ENCODE results near the gene GRIP1.

DNA sequence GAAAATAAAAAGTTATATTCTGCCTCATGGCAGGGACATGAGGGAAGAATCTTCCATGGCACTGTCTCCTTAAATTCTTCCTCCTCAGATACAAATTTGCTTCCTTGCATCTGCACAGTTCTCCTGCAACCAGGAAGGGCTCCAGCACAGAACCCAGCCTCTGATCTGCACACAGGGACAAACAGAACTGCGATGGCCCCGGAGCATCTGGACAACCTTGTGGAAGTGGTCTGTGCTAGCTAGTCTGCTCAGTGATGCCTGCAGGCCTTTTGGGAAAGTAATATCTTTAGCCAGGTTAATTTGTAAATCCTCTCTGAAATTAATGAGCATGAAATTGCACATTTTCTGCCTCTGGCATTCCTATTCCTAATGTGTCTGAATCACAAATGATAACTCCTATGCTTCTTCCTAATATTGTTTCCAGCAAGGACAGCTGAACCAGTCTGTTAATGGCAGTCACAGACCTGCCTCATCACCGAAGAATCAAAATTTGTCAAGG lies 74.8 kb downstream of the GRIP1 start:
- no peak for TF ChIP-seq CTCF (IDR thresholded peaks at IDR 0.05)
- TF ChIP-seq SP1 (CRISPR knock-in tag; conservative IDR thresholded peaks at IDR 0.05) = no peak
- no peak for TF ChIP-seq ATF2 (CRISPR knock-in tag; IDR thresholded peaks at IDR 0.05; ENCODE audit: borderline replicate concordance, low read depth)
- no peak for TF ChIP-seq CREM (CRISPR knock-in tag; IDR thresholded peaks at IDR 0.05)
- TF ChIP-seq CREB1 (CRISPR knock-in tag; IDR thresholded peaks at IDR 0.05) = no peak
- TF ChIP-seq MYBL2 (CRISPR knock-in tag; IDR thresholded peaks at IDR 0.05) = no peak
- no peak for TF ChIP-seq ZNF121 (CRISPR knock-in tag; IDR thresholded peaks at IDR 0.05)
- TF ChIP-seq TCF7 (CRISPR knock-in tag; IDR thresholded peaks at IDR 0.05; ENCODE audit: low read depth) = no peak
- no peak for TF ChIP-seq ESRRA (CRISPR knock-in tag; IDR thresholded peaks at IDR 0.05; ENCODE audit: borderline replicate concordance)
- TF ChIP-seq ZBTB21 (CRISPR knock-in tag; IDR thresholded peaks at IDR 0.05; ENCODE audit: borderline replicate concordance) = no peak
- no peak for TF ChIP-seq ZNF317 (CRISPR knock-in tag; IDR thresholded peaks at IDR 0.05; ENCODE audit: borderline replicate concordance, low read depth)
- TF ChIP-seq, protein P1, sequence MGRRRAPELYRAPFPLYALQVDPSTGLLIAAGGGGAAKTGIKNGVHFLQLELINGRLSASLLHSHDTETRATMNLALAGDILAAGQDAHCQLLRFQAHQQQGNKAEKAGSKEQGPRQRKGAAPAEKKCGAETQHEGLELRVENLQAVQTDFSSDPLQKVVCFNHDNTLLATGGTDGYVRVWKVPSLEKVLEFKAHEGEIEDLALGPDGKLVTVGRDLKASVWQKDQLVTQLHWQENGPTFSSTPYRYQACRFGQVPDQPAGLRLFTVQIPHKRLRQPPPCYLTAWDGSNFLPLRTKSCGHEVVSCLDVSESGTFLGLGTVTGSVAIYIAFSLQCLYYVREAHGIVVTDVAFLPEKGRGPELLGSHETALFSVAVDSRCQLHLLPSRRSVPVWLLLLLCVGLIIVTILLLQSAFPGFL (CRISPR knock-in tag; IDR thresholded peaks at IDR 0.05; ENCODE audit: borderline replicate concordance) = no peak
- TF ChIP-seq HMGA2 (CRISPR knock-in tag; IDR thresholded peaks at IDR 0.05) = no peak

Data from WTC11 (cell line).